Pancreas (tissue), 10 donors: ENCODE data around the gene FRMD4A. TPM values are rescaled to one million over a fixed set of nuclear protein-coding genes. Genes with fewer than 3 reads are reported as not detected.
A peak's percentile ranks its signal among the peaks of the same experiment; 100 is the strongest.
"Not testable (repeated sequence)": the region's sequence is repeated elsewhere in the genome, so short reads cannot be mapped to it uniquely, and the experiment has no call there.

ENCODE experiments used
- ATAC-seq, 4 donors: fragments of 200-7000 bp; cut with Tn5 transposase; one replicate each; pipeline versions ENCODE4 v1.8.0 to v1.9.1; 2020; ENCODE audit warnings: mild to moderate bottlenecking in 4 of 4, moderate library complexity in 4 of 4
- DNase-seq, 6 donors: peaks; one replicate each; pipeline ENCODE4 v3.0.0-alpha.2; 2020
- FAIRE-seq: peaks from 2 replicates; lab custom pipeline; 2012; peaks lifted over from hg19 to GRCh38; lab: Jason Lieb, UNC
- H3K27ac ChIP-seq, 4 donors: fragments of 200-600 bp; sonication (generic); 1 replicate in 3 of 4; 2 replicates in 1 of 4; pipeline versions ENCODE4 v1.5.0 to v1.8.0; 2020
- H3K27me3 ChIP-seq, 4 donors: fragments of 200-600 bp; one replicate each; pipeline ENCODE4 v1.8.0; 2021
- H3K36me3 ChIP-seq, 3 donors: fragments of 200-600 bp; sonication (generic) in 1 of 3; one replicate each; pipeline versions ENCODE4 v1.5.0 to v1.8.0; 2020 to 2021
- H3K4me1 ChIP-seq, 3 donors: fragments of 200-600 bp; one replicate each; pipeline ENCODE4 v1.8.0; 2021
- H3K4me3 ChIP-seq, 4 donors: fragments of 200-600 bp; sonication (generic) in 2 of 4; one replicate each; pipeline versions ENCODE4 v1.5.0 to v1.8.0; 2020 to 2021
- H3K9me3 ChIP-seq, 4 donors: fragments of 200-600 bp; one replicate each; pipeline ENCODE4 v1.8.0; 2021
- WGBS, 2 donors: extraction: QIAGEN DNeasy Blood & Tissue Kit; methylation state at CpG; one replicate each; pipeline ENCODE4 v1.1.7; 2013; 5-methylcytosine and 5-hydroxymethylcytosine counted together
- intact Hi-C, 3 donors: fragments of 100-400 bp; cut with DNase I; formaldehyde crosslinking; loops; one replicate each; pipeline versions ENCODE4 v1.11.1 to v1.14.2; 2022
- polyA plus RNA-seq, 2 donors: library from polyadenylated mRNA; stranded (reverse); fragments of 200-250 nt; gene quantifications; one replicate each; pipeline ENCODE4 v1.2.3, GENCODE V29; 2013
- total RNA-seq, 6 donors: library from RNA; stranded (reverse); fragmentation: NEBNext Ultra II Directional in 4 of 6; extraction: Animal tissue kit (Norgen Biotek cat#: 25700) in 4 of 6; gene quantifications; one replicate each; pipeline versions ENCODE4 v1.2.1 to v1.2.4, GENCODE V29; 2021 to 2023
- TF ChIP-seq, protein P1 (sequence below), 4 donors: fragments of 200-600 bp; sonication (generic) in 3 of 4; IDR thresholded peaks; one replicate each; pipeline versions ENCODE4 v1.5.0 to v1.8.0; 2021; ENCODE audit warnings: antibody characterized with exemption in 4 of 4
- donor health status: healthy with polysubstance abuse.
- donor health status: DM: no; HTN: no; CAD: no; lungs with moderate emphysema.
- donor health status: DM: no; HTN: no; CAD: no.
- donor health status: control.
- donor health status: control.
- donor health status: Bipolar disorder and iron deficiency.
- donor health status: DM: yes; HTN: yes; CAD: no.
- donor health status: DM: no; HTN: no; CAD: no.
- donor health status: DM: no; HTN: no; CAD: no.
- donor health status: DM: yes; HTN: yes; CAD: no.

FRMD4A gene
- total and polyA plus RNA-seq, 8 donors: 13.5 to 27.5 (median 18.7) TPM

DNA sequence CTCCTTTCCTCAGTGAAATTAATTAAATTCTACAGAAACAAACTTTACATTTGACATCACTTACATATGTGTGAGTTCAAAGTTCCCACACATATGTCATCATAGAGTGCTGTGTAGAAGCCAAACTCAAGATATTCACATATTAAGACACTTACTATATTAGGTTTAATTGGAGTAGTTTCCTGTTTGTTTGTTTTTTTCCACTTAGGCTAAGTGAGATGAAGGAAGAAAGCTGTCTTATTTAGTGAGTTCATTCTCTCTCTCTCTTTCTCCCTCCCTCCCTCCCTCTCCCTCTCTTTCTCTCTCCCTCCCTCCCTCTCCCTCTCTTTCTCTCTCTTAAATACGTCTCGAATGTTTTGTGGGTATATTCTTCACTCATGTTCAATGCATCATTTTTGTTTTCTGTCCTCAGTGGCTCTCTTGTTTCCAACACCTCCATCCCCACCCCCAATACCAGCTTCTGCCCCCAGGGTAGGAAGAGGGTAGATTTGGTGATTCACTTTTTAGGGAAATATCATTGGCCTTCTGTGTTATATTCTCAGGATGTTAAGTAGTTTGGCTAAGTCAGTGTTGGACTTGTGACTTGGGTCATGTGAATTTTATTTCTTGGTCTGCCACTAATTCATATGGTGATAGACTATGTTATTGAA lies 262.0 kb downstream of the FRMD4A start:
- ATAC-seq (no peak), DNase-seq (no peak), FAIRE-seq (no peak)
- Histone ChIP-seq H3K36me3 (no peaks in the 10 kb centered on the region), H3K27ac (no peak overlapping the region), H3K4me1 (no peaks in the 10 kb centered on the region), H3K9me3 (no peaks in the 10 kb centered on the region), H3K27me3 (no peaks in the 10 kb centered on the region), H3K4me3 (no peak overlapping the region)
- intact Hi-C loops: no loop called here
- 82 to 90% methylated on average over 2 of the region's 2 CpGs for WGBS, 2 donors
- TF ChIP-seq, protein P1, sequence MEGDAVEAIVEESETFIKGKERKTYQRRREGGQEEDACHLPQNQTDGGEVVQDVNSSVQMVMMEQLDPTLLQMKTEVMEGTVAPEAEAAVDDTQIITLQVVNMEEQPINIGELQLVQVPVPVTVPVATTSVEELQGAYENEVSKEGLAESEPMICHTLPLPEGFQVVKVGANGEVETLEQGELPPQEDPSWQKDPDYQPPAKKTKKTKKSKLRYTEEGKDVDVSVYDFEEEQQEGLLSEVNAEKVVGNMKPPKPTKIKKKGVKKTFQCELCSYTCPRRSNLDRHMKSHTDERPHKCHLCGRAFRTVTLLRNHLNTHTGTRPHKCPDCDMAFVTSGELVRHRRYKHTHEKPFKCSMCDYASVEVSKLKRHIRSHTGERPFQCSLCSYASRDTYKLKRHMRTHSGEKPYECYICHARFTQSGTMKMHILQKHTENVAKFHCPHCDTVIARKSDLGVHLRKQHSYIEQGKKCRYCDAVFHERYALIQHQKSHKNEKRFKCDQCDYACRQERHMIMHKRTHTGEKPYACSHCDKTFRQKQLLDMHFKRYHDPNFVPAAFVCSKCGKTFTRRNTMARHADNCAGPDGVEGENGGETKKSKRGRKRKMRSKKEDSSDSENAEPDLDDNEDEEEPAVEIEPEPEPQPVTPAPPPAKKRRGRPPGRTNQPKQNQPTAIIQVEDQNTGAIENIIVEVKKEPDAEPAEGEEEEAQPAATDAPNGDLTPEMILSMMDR (IDR thresholded peaks at IDR 0.05): no peak

- H3K4me1 ChIP-seq, intact Hi-C loops, DNase-seq, FAIRE-seq, H3K27ac ChIP-seq, ATAC-seq, H3K9me3 ChIP-seq, H3K4me3 ChIP-seq, H3K27me3 ChIP-seq, H3K36me3 ChIP-seq: not testable (repeated sequence)
- 97 to 99% methylated on average over 5 of the region's 5 CpGs for WGBS, 2 donors
These were observed 263.1 kb downstream of the FRMD4A start for GRCh38 chr10:14067638-14068037.

- ATAC-seq (no peak), FAIRE-seq (no peak), DNase-seq (no peak)
- H3K27ac ChIP-seq: no peak overlapping the region
- no peaks in the 10 kb centered on the region for H3K27me3 ChIP-seq
- H3K4me1 ChIP-seq: no peaks in the 10 kb centered on the region
- no peak overlapping the region for H3K4me3 ChIP-seq
- 72 to 82% methylated on average over 2 of the region's 2 CpGs for WGBS, 2 donors
- TF ChIP-seq, protein P1 (IDR thresholded peaks at IDR 0.05): no peak
- no peaks in the 10 kb centered on the region for H3K36me3 ChIP-seq
- intact Hi-C loops: no loop called here
- H3K9me3 ChIP-seq: no peaks in the 10 kb centered on the region
These were observed 264.6 kb downstream of the FRMD4A start for GRCh38 chr10:14066106-14066505.

GRCh38 chr10:14063531-14064285 lies 267.0 kb downstream of the FRMD4A start:
- DNase-seq: no peak
- Histone ChIP-seq H3K27me3 (no peaks in the 10 kb centered on the region), H3K4me1 (peaks cover 0 to 10% (median 4%) of the 10 kb centered on the region in 3 donors), H3K9me3 (no peaks in the 10 kb centered on the region), H3K4me3 (no peak overlapping the region), H3K27ac (no peak overlapping the region), H3K36me3 (no peaks in the 10 kb centered on the region)
- ATAC-seq: peak in 2 of 4 donors; percentile 50 to 60
- WGBS, 2 donors: 89 to 90% methylated on average over 8 of the region's 8 CpGs
- intact Hi-C loops: no loop called here
- TF ChIP-seq, protein P1 (IDR thresholded peaks at IDR 0.05): no peak
- FAIRE-seq: no peak

DNA sequence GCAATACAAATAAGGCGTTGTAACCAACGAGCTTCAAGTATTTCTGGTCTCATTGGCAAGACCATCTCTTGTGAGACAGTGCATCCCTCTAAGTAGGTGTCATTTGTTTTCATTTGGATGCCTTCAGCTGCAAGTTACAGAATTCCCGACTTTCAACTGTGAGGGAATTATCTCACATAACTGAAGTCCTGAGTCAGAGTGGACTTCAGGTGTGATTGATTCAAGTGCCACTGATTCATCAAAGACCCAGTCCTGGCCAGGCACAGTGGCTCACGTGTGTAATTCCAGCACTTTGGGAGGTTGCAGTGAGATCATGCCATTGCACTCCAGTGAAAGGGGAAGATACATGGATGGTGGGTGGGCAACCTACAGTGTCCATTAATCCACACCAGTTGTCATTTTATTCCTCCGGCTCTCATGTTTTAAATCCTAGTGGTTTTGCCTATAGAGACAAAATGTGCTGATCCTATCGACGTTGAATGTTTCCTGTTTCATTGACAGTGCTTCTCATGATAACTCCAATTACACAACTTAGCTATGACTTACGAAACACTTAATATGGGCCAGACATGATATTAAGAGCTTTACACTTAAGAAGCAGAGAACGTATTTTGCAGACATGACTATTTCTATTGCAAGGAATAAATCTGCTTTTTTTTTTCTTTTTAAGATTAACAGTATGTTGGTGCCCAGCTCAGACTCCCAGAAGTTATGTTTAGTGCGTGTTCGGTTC lies 268.0 kb downstream of the FRMD4A start:
- H3K27ac ChIP-seq: no peak overlapping the region
- 82 to 86% methylated on average over 11 of the region's 11 CpGs for WGBS, 2 donors
- no peak for ATAC-seq

More for the DNA sequence above, 268.0 kb downstream of the FRMD4A start:
- Histone ChIP-seq H3K36me3 (no peaks in the 10 kb centered on the region), H3K4me1 (peaks cover 0 to 10% (median 4%) of the 10 kb centered on the region in 3 donors), H3K4me3 (no peak overlapping the region), H3K9me3 (no peaks in the 10 kb centered on the region), H3K27me3 (no peaks in the 10 kb centered on the region)
- FAIRE-seq (no peak), DNase-seq (no peak)
- intact Hi-C loops: no loop called here
- TF ChIP-seq, protein P1 (IDR thresholded peaks at IDR 0.05): no peak
